ENCODE measurements around the gene TSSK6.

DNA sequence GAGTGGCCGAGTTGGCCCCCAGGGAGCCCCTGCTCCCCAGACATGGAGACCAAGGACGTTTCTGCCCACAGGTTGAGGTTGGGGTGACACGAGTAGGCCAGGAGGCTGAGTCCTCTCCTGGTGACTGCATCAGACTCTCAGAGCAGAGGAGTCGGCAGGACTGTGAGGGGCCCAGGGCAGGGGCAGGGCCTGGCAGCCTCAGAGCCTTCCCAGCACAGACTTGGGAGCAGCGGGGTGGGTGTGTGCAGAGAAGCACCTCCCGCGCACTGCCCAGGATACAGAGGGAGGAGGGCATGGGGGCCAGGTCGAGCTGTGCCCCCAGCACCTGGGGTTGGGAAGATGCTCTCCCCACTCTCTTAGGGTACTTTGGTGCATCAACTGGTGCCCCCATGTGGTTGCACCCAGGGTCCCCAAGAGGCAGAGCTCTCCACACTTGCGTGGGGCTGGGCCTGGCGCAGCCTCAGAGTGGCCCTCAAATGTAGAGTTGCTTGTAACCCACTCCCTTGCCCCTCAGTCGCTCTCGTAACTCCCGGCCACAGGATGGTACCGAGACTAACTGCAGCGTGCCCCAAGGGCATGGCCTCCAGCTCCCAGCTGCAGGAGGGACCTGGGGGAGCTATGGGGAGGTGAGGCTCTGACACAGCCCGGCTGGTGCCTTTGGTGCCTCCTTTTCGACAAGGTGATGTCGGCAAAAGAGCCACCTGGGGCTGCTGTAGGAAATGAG is 15.9 kb downstream of the TSSK6 start:
- TF ChIP-seq, protein P1, sequence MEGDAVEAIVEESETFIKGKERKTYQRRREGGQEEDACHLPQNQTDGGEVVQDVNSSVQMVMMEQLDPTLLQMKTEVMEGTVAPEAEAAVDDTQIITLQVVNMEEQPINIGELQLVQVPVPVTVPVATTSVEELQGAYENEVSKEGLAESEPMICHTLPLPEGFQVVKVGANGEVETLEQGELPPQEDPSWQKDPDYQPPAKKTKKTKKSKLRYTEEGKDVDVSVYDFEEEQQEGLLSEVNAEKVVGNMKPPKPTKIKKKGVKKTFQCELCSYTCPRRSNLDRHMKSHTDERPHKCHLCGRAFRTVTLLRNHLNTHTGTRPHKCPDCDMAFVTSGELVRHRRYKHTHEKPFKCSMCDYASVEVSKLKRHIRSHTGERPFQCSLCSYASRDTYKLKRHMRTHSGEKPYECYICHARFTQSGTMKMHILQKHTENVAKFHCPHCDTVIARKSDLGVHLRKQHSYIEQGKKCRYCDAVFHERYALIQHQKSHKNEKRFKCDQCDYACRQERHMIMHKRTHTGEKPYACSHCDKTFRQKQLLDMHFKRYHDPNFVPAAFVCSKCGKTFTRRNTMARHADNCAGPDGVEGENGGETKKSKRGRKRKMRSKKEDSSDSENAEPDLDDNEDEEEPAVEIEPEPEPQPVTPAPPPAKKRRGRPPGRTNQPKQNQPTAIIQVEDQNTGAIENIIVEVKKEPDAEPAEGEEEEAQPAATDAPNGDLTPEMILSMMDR (IDR thresholded peaks at IDR 0.05), result no peak
- TF ChIP-seq POLR2A (IDR thresholded peaks at IDR 0.05; ENCODE audit: low read depth), result no peak

Measured in esophagus muscularis mucosa (tissue), 3 donors.